CD4-positive, alpha-beta T cell treated with Interleukin-12 subunit alpha and Interleukin-12 subunit beta, for 1 hour (primary cell): ENCODE data around the gene TBX5.
"Not testable (repeated sequence)": the region's sequence is repeated elsewhere in the genome, so short reads cannot be mapped to it uniquely, and the experiment has no call there.

Experiments
- DNase-seq: peaks from one replicate; pipeline ENCODE4 v3.0.0-alpha.2; 2020

TBX5 gene

GRCh38 chr12:114371250-114371649 lies 34.7 kb downstream of the TBX5 start:
- DNase-seq = no peak

- DNase-seq = no peak
Observed at GRCh38 chr12:114368685-114369452, 37.1 kb downstream of the TBX5 start.

GRCh38 chr12:114361992-114362391 lies 44.0 kb downstream of the TBX5 start:
- no peak for DNase-seq

- DNase-seq = no peak
Observed at GRCh38 chr12:114361545-114361944, 44.4 kb downstream of the TBX5 start.

- no peak for DNase-seq
Observed at GRCh38 chr12:114360485-114360884, 45.5 kb downstream of the TBX5 start.

- DNase-seq = no peak
Observed at GRCh38 chr12:114355389-114356088, 50.4 kb downstream of the TBX5 start.

- DNase-seq = not testable (repeated sequence)
Observed at GRCh38 chr12:114349239-114349638, 56.7 kb downstream of the TBX5 start.

- no peak for DNase-seq
Observed at GRCh38 chr12:114347861-114348260, 58.1 kb downstream of the TBX5 start.

- DNase-seq = no peak
Observed at GRCh38 chr12:114344831-114345230, 61.1 kb downstream of the TBX5 start.

- no peak for DNase-seq
Observed at GRCh38 chr12:114344303-114344663, 61.7 kb downstream of the TBX5 start.

- DNase-seq = no peak
Observed at GRCh38 chr12:114343585-114344302, 62.2 kb downstream of the TBX5 start.

GRCh38 chr12:114342656-114343055 lies 63.3 kb downstream of the TBX5 start:
- no peak for DNase-seq

GRCh38 chr12:114341635-114342034 lies 64.3 kb downstream of the TBX5 start:
- DNase-seq = no peak

GRCh38 chr12:114340231-114340630 lies 65.7 kb downstream of the TBX5 start:
- DNase-seq = no peak

GRCh38 chr12:114339626-114340025 lies 66.3 kb downstream of the TBX5 start:
- DNase-seq = no peak

- DNase-seq = no peak
Observed at GRCh38 chr12:114335607-114336006, 70.3 kb downstream of the TBX5 start.

GRCh38 chr12:114334395-114334794 lies 71.5 kb downstream of the TBX5 start:
- DNase-seq = no peak

- DNase-seq = no peak
Observed at GRCh38 chr12:114328292-114328691, 77.7 kb downstream of the TBX5 start.

GRCh38 chr12:114327765-114328164 lies 78.2 kb downstream of the TBX5 start:
- no peak for DNase-seq

GRCh38 chr12:114321524-114321923 lies 84.4 kb downstream of the TBX5 start:
- DNase-seq = no peak

- no peak for DNase-seq
Observed at GRCh38 chr12:114320968-114321367, 85.0 kb downstream of the TBX5 start.

- no peak for DNase-seq
Observed at GRCh38 chr12:114320101-114320500, 85.8 kb downstream of the TBX5 start.

GRCh38 chr12:114319422-114319821 lies 86.5 kb downstream of the TBX5 start:
- no peak for DNase-seq

- DNase-seq = no peak
Observed at GRCh38 chr12:114318984-114319383, 87.0 kb downstream of the TBX5 start.
